AG04450 (cell line): ENCODE data around the gene R3HDM1. TPM values are rescaled to one million over a fixed set of nuclear protein-coding genes. Genes with fewer than 3 reads are reported as not detected.

Source experiments
- CTCF ChIA-PET: fragments of 300-600, 350-600 bp; formaldehyde crosslinking; extraction: SDS; loops from one replicate; lab custom pipeline; 2022; ENCODE audit warnings: antibody characterized with exemption, inconsistent platforms; lab: Charles Lee
- POLR2A ChIA-PET: fragments of 350-600 bp; formaldehyde crosslinking; extraction: SDS; loops from one replicate; lab custom pipeline; 2021; ENCODE audit warnings: antibody characterized with exemption, inconsistent platforms; lab: Yijun Ruan, JAX
- DNase-seq: peaks from one replicate; pipeline ENCODE4 v3.0.0-alpha.2; 2011; ENCODE audit warnings: low read depth, low spot score
- H3K27ac ChIP-seq: one replicate; pipeline ENCODE4 v1.5.1; 2012; ENCODE audit warnings: low read depth, low read length, control low read depth
- H3K27me3 ChIP-seq: one replicate; pipeline ENCODE4 v1.6.0; 2012; ENCODE audit warnings: low read length; ENCODE audit not compliant: control insufficient read depth, insufficient read depth
- H3K4me3 ChIP-seq: 2 replicates; pipeline ENCODE4 v1.5.1; 2011; ENCODE audit warnings: mild to moderate bottlenecking, low read depth, low read length, control low read depth
- H3K9me3 ChIP-seq: 2 replicates; pipeline ENCODE4 v1.5.1; 2012; ENCODE audit warnings: low read length; ENCODE audit not compliant: control insufficient read depth, insufficient read depth
- CTCF ChIP-seq: IDR thresholded peaks from 2 replicates; pipeline ENCODE4 v1.5.1; 2011; ENCODE audit warnings: low read depth, low read length, control low read depth, inconsistent platforms
- polyA plus RNA-seq: library from polyadenylated mRNA; depleted of rRNA; stranded (reverse); fragments of >200 nt; gene quantifications from 2 replicates; pipeline ENCODE4 v1.2.3, GENCODE V29; 2011

The R3HDM1 gene
- polyA plus RNA-seq, 1 experiment = 39.1 TPM

GRCh38 chr2:135603543-135603942 lies 72.3 kb downstream of the R3HDM1 start:
- H3K27me3 ChIP-seq = no peaks in the 10 kb centered on the region
- H3K9me3 ChIP-seq = no peaks in the 10 kb centered on the region

DNA sequence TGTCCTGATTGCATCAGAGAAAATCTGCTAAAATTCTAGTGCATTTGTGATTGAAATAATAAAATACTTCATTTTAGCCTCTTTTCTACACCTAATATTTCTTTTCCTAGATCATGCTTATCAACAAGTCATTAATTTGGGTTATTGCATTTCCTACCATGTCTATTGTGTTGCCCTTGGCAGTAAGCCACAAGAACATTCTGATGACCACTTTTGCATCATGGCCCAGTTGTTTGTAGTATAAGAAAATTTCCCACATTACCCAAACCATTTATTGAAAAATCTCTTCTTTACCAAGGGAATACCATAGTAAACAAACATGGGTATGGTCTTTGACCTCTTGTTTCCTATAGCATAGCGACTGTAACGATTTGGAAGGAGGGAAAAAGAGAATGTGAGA lies 76.3 kb downstream of the R3HDM1 start:
- Histone ChIP-seq H3K27ac (no peak overlapping the region), H3K27me3 (no peaks in the 10 kb centered on the region), H3K9me3 (no peaks in the 10 kb centered on the region), H3K4me3 (no peak overlapping the region)
- no peak for TF ChIP-seq CTCF
- CTCF ChIA-PET = no interaction called here
- POLR2A ChIA-PET = no interaction called here
- no peak for DNase-seq

More at GRCh38 chr2:135603543-135603942, 72.3 kb downstream of the R3HDM1 start:
- CTCF ChIA-PET = interaction anchor here (0.6 to 2.1 kb wide), 3 partner anchors 600 to 610 kb away, joined by 3 to 14 read pairs (median 3); no protein-coding TSS in a partner anchor
- DNase-seq = no peak
- Histone ChIP-seq H3K4me3 (no peak overlapping the region), H3K27ac (no peak overlapping the region)
- TF ChIP-seq CTCF = no peak
- POLR2A ChIA-PET = no interaction called here

DNA sequence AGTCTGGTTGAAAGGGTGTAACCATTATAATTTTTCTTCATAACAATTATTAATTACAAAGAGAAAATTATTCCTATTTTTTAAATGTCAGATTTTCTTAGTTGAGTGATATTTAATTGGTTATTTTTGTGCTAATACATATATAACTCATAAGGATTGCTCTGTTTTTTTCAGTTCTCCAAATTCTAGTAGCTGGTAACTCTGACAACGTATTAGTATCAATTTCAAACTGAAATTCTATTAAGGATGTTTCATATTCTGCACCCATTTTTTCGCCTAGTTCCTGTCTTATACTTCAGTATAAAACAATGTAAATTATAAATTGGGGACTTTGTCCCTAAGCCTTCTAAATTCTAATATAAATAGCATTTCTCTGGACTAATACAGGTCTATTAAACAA lies 81.0 kb downstream of the R3HDM1 start:
- CTCF ChIA-PET = no interaction called here
- DNase-seq = no peak
- no peak overlapping the region for H3K4me3 ChIP-seq
- no peaks in the 10 kb centered on the region for H3K9me3 ChIP-seq
- H3K27me3 ChIP-seq = no peaks in the 10 kb centered on the region
- no peak overlapping the region for H3K27ac ChIP-seq
- POLR2A ChIA-PET = no interaction called here
- TF ChIP-seq CTCF = no peak

DNA sequence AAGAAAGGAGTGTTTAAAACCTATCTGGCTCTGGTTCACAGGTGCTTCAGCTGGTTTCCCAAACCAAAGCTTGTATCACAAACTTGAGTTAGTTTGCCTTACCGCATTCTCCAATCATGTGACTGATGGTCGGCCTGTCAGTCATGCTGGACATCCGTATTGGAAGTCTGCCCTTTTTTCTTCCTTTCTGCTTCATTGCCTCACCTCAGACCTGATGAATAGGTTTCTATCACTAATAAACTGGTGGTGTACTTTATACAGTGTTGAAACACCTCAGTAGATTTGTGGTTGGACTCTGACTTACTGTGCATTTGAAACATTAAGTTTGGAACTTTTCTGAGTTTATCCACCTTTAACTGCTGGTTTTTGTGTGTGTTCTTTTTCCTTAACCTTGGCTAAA lies 84.1 kb downstream of the R3HDM1 start:
- H3K27ac ChIP-seq = no peak overlapping the region
- POLR2A ChIA-PET = no interaction called here
- H3K27me3 ChIP-seq = no peaks in the 10 kb centered on the region
- no peak overlapping the region for H3K4me3 ChIP-seq
- CTCF ChIA-PET = interaction anchor here (0.5 kb wide), 1 partner anchor 610 kb away, joined by 3 read pairs; no protein-coding TSS in a partner anchor
- no peaks in the 10 kb centered on the region for H3K9me3 ChIP-seq
- no peak for TF ChIP-seq CTCF
- DNase-seq = no peak

GRCh38 chr2:135617501-135618015 lies 86.3 kb downstream of the R3HDM1 start:
- H3K4me3 ChIP-seq = no peak overlapping the region
- no peak overlapping the region for H3K27ac ChIP-seq
- CTCF ChIA-PET = interaction anchor here (0.7 kb wide), 1 partner anchor 613 kb away, joined by 4 read pairs; no protein-coding TSS in a partner anchor
- no peaks in the 10 kb centered on the region for H3K27me3 ChIP-seq
- no peak for TF ChIP-seq CTCF
- POLR2A ChIA-PET = no interaction called here
- DNase-seq = no peak
- no peaks in the 10 kb centered on the region for H3K9me3 ChIP-seq
